Lower leg skin (tissue), 3 donors: Measurements from ENCODE around the gene PLCG1.

Experiments used
- POLR2A ChIP-seq, 2 donors: fragments of 450-650 bp; IDR thresholded peaks; one replicate each; pipeline ENCODE4 v1.6.1; 2016 to 2017; ENCODE audit warnings: antibody characterized with exemption in 2 of 2, mild to moderate bottlenecking in 1 of 2, moderate library complexity in 1 of 2
- TF ChIP-seq, protein P1 (sequence below), 3 donors: fragments of 450-650 bp; IDR thresholded peaks; one replicate each; pipeline ENCODE4 v1.5.1; 2016; ENCODE audit warnings: antibody characterized with exemption in 3 of 3, mild to moderate bottlenecking in 3 of 3, moderate library complexity in 2 of 3

DNA sequence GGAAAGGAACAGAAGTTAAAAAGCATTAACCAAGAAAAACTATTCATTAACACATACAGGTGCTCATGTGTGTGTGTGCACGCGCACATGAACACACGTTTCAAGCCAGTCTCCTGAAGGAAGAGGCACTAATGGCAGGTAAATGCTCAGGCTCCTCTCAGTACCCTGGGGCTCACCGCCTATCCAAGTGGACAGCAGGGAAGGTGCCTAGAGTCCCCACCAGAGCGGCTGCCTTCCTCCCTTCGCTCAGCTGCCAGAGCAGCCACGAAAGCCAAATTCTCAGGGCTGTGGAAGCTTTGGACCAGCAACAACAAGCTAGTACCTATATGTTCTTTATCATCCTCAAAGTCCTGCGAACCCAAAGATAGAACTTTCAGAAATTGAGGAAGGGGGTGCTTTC, 42.6 kb downstream of the PLCG1 start:
- TF ChIP-seq, protein P1, sequence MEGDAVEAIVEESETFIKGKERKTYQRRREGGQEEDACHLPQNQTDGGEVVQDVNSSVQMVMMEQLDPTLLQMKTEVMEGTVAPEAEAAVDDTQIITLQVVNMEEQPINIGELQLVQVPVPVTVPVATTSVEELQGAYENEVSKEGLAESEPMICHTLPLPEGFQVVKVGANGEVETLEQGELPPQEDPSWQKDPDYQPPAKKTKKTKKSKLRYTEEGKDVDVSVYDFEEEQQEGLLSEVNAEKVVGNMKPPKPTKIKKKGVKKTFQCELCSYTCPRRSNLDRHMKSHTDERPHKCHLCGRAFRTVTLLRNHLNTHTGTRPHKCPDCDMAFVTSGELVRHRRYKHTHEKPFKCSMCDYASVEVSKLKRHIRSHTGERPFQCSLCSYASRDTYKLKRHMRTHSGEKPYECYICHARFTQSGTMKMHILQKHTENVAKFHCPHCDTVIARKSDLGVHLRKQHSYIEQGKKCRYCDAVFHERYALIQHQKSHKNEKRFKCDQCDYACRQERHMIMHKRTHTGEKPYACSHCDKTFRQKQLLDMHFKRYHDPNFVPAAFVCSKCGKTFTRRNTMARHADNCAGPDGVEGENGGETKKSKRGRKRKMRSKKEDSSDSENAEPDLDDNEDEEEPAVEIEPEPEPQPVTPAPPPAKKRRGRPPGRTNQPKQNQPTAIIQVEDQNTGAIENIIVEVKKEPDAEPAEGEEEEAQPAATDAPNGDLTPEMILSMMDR (IDR thresholded peaks at IDR 0.05), result no peak
- no peak for TF ChIP-seq POLR2A (IDR thresholded peaks at IDR 0.05)
